Right ventricle myocardium superior (tissue), 1 donor: ENCODE measurements around the gene AAMDC. TPM values are rescaled to one million over a fixed set of nuclear protein-coding genes. Genes with fewer than 3 reads are reported as not detected.
"Not testable (repeated sequence)": the region's sequence is repeated elsewhere in the genome, so short reads cannot be mapped to it uniquely, and the experiment has no call there.

Source experiments
- ATAC-seq: fragments of 200-7000 bp; cut with Tn5 transposase; one replicate; pipeline ENCODE4 v1.9.1; 2020; ENCODE audit warnings: mild to moderate bottlenecking; ENCODE audit not compliant: poor library complexity
- DNase-seq: peaks from one replicate; pipeline ENCODE4 v3.0.0-alpha.2; 2020
- intact Hi-C: fragments of 100-400 bp; cut with DNase I; formaldehyde crosslinking; loops from one replicate; pipeline ENCODE4 v1.11.2; 2022
- total RNA-seq: library from RNA; stranded (reverse); fragmentation: NEBNext Ultra II Directional; extraction: Animal tissue kit (Norgen Biotek cat#: 25700); gene quantifications from one replicate; pipeline ENCODE4 v1.2.1, GENCODE V29; 2021
- donor health status: DM: no; HTN: yes; CAD: no; lungs with severe emphysema.

AAMDC gene
- total RNA-seq, 1 donor from 2014 or later, result 127 TPM

- ATAC-seq, intact Hi-C loops, DNase-seq: not testable (repeated sequence)
Observed at GRCh38 chr11:77917713-77918112, 96.8 kb downstream of the AAMDC start.

Other genes with a start within 250 kb of the AAMDC start
- 0.91 TPM for gene AQP11, start 231.2 kb upstream of the AAMDC start, total RNA-seq
- gene CLNS1A, start 183.3 kb upstream of the AAMDC start, total RNA-seq, result 71.5 TPM
- gene RSF1, start 422 bp upstream of the AAMDC start, total RNA-seq, result 37.7 TPM
- 19.6 TPM for gene INTS4, start 173.5 kb downstream of the AAMDC start, total RNA-seq
- not detected for gene KCTD14, start 202.1 kb downstream of the AAMDC start, total RNA-seq
- 2.6 TPM for gene THRSP, start 242.7 kb downstream of the AAMDC start, total RNA-seq